CD4-positive, alpha-beta T cell treated with Interferon alpha-2 for 1 hour (primary cell): Measurements from ENCODE around the gene RECQL5.
"Not testable (repeated sequence)": the region's sequence is repeated elsewhere in the genome, so short reads cannot be mapped to it uniquely, and the experiment has no call there.

Experiments
- DNase-seq, 2 donors: peaks; one replicate each; pipeline ENCODE4 v3.0.0-alpha.2; 2020 to 2022

Gene RECQL5

GRCh38 chr17:75612906-75613626 lies 53.9 kb downstream of the RECQL5 start:
- no peak for DNase-seq

DNA sequence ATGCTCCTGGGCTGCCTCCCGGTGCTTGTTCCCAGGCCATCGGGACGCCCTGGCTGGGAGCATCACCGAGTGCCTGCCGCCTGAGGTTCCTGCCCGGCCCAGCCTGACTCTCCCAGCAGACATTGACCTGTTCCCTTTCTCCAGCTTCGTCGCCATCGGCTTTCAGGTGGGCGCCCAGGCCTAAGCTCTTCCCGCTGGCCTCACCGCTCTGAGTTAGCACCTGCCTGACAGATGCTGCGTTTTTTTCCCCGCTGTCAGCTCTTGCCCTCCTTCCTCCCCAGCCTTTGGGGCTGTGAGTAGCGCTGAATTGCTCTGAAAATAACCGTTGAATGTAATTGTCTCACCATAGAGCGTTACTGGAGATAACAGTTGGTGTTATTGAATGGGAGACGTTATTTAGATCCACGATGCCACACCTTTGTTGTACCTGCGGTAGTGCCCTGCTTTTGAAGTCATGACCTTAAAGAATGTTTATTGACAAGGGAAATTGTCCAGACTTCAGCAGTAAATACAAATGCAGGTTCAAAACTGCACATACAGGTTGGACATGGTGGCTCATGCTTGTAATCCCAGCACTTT lies 55.0 kb downstream of the RECQL5 start:
- DNase-seq: no peak

DNA sequence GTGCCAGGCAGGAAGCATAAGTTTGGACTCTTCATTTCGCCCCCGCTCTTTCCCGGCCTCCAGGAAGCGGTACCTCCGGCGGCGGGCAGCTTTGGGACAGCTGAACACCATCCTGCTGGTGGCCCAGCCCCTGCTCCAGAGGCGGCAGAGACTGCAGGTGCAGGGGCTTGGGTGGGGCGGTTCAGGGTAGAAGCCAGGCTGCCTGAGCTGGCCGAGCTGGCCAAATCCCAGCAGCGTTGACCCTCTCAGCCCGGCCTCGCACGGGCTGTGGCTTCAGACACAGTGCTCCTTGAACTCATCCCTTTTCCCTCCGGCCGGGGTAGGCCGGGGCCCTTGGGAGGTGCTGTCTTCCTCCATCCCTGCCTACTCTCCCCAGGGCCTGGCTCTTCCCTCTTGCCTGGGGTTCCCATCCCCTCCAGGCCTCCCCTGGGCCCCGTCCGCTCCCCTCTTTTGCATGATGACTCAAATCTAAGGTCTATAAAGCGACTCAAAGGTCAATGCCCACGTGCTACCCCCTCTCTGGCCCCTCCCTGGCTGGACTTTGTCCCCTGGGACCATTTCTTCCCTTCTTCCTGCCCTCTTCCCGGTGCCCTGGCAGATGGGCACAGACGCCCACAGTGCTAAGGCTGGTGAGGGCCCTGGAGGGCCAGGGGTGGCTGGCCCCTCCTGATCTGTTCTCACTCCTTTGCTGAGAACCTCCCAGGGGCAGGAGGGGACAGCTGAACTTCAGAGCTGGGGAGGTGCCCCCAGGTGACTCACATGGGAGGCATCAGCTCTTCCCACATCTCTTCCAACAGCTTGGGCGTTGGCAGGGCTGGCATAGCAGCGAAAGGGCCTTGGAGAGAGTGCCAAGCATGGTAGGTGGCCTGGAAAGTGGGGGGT lies 56.6 kb downstream of the RECQL5 start:
- no peak for DNase-seq

GRCh38 chr17:75607086-75607485 lies 59.9 kb downstream of the RECQL5 start:
- DNase-seq: no peak

DNA sequence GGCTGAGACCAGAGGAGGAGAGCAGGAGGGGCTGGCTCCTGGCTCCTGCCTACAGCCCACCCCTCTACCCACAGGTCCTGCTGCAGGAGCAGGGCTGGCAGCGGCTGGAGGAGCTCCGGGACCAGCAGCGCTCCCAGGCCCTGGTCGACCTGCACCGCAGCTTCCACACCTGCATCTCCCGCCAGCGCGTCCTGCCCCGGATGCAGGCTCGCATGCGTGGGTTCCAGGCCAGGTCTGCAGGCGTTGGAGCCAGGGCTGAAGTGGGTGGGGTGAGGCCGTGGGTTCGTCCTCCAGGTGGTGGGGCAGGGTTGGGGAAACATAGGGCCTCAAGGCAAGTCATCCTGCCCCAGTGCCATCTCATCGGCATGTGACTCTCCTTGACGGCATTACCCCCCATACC lies 61.2 kb downstream of the RECQL5 start:
- DNase-seq: no peak

DNA sequence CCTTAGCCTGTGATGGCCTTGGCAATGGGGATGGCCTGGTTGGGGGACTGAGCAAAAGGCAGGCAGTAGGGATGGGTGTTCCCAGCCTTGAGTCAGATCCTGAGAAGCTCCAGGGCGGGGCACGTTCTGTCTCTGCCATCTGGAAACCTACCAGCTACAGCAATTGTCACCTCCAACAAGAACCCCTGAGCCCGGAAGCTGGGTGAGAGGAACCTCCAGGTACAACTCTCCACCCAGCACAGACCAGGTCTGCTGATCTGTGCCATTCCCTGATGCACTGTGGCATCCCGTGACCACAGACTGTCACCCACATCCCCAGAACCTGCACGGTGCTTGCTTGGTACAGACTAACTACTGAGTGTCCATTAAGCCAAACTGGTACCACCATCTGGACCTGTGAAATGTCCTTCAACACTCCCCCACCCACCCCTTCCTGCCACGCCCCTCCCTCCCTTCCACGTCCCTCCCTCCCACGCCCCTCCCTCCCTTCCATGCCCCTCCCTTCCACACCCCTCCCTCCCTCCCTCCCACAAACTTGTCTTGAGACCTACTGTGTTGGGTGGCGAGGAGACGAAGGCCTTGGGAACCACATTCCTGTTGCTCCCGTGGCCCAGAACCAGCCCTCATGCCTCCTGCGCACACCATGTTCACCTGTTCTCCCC lies 62.8 kb downstream of the RECQL5 start:
- DNase-seq: no peak

DNA sequence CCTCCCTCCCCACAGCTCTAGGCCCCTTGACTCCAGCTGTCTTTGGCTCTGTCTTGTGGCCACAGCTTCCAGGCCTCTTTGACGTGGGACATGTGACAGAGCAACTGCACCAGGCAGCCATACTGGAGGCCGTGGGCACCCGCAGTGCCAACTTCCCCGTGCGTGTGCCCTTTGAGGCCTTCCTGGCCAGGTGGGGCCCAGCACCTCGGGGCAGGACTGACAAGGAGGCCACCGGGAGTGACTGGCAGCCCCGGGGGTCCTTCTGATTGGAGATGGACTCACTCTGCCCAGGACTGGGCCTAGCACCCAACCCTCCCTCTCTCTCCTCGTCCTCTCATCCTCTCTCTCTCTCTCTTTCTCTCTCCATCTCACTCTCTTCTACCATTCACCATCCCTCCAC lies 63.8 kb downstream of the RECQL5 start:
- DNase-seq: no peak

- DNase-seq: no peak
These were observed 64.3 kb downstream of the RECQL5 start for GRCh38 chr17:75602644-75603043.

DNA sequence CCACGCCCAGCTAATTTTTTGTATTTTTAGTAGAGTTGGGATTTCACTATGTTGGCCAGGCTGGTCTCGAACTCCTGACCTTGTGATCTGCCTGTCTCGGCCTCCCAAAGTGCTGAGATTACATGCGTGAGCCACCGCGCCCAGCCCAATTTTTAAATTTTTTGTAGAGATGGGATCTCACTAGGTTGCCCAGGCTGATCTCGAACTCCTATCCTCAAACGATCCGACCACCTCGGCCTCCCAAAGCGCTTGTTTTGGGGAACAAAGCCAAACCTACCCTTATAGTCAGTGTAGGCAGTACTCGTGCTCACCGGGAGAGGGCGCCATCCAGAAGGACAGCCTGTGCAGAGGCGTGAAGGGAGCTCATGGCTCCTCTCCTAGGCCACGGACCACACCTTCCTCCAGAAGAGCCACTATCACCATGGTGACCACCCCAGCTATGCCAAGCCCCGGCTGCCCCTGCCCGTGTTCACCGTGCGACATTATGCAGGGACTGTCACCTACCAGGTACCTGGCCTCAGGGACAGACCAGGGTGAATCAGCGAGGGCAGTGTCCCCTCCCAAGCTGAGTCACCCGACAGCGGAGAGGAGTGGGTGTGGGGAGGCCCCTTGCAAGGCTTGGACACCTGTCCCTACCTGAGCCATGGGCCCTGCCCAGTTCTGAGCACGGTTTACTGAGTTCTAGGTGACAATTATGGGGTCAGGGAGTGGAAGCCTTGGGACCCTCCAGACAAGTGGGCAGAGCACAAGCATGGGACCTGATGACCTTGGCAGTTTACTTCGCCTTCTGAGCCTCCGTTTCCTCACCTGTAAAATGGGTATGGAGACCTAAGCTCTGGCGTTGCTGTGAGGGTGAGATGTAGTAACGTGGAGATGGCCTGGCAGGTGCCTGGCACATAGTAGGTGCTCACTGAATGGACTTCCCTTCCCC lies 65.6 kb downstream of the RECQL5 start:
- DNase-seq: peak; percentile 52 to 65

DNA sequence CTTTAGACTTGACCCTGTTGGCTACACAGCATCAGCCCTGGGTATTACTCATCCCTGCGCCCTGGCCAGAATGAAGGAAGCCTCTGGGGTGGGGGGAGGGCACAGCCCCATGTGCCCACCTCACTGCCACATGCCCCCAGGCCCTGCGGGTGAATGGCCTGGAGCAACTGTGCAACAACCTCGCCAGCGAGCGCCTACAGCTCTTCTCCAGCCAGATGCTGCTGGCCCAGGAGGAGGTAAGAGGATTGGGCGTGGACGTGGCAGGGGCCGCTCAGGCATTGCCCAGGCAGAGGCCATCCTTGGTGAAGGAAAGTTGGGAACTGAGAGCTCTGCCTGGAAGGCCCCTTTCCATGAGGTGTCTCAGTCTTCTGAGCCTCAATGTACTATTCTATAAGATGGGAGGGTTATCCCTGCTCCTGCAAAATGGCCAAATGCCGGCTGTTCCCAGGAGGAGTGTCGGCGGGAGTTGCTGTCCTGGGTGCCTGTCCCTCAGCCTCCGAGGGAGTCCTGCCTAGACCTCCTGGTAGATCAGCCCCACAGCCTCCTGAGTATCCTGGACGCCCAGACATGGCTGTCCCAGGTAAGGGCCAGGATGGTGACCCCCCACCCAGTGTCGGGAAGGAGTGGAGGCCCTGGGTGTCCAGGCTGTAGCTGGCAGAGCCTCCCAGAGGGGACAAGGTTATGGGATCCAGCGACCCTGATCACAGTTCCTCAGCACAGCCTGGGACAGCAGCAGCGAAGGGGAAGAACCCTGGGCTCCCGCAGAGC lies 70.5 kb downstream of the RECQL5 start:
- no peak for DNase-seq

- DNase-seq: no peak
These were observed 71.0 kb downstream of the RECQL5 start for GRCh38 chr17:75595920-75596313.

DNA sequence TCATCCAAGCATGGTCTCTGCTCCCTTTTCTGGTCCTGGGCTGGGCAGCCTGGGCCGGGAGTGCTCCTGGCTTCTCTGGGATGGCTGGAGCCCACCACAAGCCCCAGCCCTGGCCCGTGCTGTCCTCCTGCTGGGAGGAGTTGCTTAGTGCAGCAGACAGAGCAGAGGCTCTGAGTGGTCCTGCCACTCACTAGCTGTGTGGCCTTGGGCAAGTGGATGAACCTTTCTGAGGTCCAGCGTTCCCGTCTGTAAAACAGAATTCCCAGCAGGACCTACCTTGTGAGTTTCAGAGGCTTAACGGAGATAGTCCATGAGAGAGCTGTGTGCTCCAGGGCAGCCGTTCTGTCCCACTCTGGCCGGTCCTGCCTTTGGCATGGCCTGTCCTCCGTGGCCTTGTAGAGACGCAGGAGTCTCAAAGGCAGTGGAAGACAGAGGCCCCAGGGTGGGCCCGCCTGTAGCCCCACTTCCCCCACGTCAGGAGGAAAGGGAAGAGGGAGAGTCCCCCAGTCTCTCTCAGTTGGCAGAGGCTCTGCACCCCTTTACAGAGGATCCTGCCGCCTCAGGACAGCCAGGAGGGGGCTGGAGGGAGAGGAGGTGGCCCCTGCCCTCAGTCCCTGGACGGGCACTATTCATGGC lies 71.6 kb downstream of the RECQL5 start:
- DNase-seq: no peak

DNA sequence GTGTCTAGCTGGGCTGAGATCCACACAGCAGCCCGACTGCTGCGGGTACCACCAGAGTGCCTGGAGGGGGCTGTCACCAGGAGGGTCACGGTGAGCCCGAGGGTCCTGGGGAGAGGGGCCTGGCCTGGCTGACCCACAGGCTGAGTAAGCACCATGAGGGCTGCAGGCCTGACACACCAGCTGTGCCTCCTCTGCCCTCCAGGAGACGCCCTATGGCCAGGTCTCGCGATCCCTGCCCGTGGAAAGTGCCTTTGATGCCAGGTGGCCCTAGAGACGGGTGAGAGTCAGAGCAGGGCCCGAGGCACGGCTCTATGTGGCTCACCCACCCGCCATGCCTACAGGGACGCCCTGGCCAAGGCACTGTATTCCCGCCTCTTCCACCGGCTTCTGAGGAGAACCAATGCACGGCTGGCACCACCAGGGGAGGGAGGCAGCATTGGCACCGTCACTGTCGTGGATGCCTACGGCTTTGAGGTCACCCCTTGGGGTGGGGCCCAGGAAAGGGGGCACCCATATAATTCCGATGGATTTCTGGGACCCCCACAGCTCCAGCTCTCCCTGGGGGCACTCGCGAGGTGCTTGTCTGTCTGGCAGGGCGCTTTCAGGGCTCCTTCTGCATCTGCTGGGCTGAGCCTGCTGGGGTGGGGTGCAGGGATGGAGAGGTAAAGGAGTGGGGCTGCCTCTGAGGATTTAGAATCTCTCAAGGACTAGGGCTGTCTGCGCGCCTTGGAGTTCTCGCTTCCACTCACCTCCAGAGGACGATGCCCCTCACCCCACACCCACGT lies 72.3 kb downstream of the RECQL5 start:
- no peak for DNase-seq

GRCh38 chr17:75593430-75593829 lies 73.5 kb downstream of the RECQL5 start:
- DNase-seq: not testable (repeated sequence)

DNA sequence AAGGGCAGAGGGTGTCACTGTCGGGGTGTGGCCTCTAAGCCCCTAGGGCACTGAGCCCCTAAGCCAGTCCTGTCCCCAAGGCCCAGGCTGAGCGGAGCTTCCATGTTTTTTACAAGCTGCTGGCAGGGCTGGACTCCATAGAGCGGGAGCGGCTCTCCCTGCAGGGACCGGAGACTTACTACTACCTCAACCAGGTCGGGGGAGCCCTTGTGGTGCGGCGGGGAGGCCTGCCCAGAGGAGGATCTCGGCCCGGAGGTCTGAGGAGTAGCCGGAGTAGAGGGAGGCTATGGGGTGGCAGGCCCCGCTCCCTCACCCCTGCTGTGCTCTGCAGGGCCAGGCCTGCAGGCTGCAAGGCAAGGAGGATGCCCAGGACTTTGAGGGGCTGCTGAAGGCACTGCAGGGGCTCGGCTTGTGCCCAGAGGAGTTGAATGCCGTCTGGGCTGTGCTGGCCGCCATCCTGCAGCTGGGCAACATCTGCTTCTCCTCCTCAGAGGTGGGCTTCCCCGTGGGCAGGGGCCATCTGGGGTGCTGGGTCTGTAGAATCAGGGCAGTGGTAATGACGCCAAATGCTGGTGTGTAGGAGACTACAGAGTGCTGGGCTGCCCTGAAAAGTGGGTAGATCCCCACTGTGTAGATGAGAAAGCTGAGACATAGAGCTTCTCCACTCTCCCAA lies 74.5 kb downstream of the RECQL5 start:
- DNase-seq: no peak

- no peak for DNase-seq
These were observed 75.1 kb downstream of the RECQL5 start for GRCh38 chr17:75591722-75592302.

DNA sequence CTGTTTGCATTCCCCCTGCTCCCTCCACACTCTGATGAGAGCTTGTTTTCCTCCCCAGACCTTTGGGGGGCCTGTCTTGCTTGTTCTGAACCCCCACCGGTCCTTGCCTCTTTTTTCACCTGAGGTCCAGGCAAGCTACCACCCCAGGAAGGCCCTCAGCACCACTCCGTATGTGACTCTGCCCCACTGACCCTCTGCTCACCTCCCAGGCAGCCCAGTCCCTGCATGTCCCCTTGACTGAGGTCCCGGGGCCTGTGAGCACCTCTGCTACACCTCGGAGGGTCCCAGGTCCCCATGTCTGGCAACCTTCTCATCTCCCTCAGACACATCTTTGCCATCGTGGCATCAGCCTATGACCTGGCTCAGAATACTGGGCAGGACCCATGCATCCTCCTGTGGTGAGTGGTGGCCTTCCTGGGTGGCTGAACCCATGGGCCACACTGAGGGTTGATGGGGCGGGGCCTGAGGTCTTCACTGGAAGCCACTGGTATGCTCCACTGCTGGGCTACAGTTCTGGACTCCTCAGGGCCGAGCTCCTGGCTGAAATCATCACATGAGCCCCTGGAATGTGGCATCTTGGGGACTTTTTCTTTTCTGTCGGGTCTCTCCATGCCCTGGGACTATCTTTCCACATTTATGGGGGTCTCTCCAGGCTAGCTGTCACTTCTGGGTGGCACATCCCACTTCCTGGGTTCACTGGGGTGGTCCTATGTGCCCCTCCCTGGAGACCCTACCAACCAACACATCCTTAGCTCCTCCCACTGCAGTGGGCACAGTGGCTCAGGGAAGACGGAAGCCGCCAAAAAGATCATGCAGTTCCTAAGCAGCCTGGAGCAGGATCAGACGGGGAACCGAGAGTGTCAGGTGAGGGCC lies 75.9 kb downstream of the RECQL5 start:
- DNase-seq: no peak

GRCh38 chr17:75590314-75590761 lies 76.6 kb downstream of the RECQL5 start:
- DNase-seq: no peak
